ENCODE measurements around the gene KREMEN1. TPM values are rescaled to one million over a fixed set of nuclear protein-coding genes. Genes with fewer than 3 reads are reported as not detected.

The KREMEN1 gene
- total RNA-seq, 1 donor from 2014 or later, result 23.3 TPM

DNA sequence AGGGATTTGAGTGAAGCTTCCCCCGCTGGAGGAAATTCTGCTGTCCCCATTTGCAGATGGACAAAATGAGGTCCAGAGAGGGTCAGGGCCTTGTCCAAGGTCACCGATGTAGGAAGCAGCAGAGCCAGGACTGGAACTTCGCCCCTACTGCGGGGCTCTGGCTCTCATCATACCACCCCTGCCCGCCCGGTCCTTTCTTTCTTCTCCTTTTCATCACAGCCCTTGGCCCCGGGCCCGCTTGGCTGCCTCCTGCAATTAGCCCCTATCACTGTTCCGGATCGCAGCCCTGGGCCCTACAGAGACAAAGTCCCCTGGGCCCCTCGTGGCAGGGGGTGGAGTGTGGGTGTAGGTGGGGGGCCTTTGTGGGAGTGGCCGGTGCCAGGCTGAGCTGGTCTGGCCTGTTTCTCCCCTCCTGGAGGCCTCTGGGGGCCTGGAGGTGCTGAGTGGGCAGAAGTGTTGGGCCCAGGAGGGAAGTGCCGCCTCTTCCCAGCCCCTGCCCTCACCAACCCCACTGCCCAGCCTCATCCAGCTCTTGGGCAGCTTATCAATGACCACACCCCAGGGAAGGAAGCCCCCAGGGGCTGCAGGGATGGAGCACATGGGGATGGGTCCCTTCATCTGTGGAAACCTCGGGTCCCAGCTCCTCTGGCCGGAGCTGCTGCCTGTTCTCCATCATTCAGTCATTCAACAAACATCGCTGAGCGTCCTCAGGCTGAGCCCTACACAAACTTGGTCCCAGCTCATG lies 136.2 kb downstream of the KREMEN1 start:
- Histone ChIP-seq H3K4me1 (peaks cover 12% of the 10 kb centered on the region), H3K27ac (no peak overlapping the region), H3K36me3 (no peaks in the 10 kb centered on the region), H3K27me3 (no peaks in the 10 kb centered on the region), H3K4me3 (no peak overlapping the region), H3K9me3 (no peaks in the 10 kb centered on the region)
- ATAC-seq, result no peak
- no peak for DNase-seq
- intact Hi-C loops (cut with DNase I), result no loop called here
- TF ChIP-seq CTCF (IDR thresholded peaks at IDR 0.05), result no peak

DNA sequence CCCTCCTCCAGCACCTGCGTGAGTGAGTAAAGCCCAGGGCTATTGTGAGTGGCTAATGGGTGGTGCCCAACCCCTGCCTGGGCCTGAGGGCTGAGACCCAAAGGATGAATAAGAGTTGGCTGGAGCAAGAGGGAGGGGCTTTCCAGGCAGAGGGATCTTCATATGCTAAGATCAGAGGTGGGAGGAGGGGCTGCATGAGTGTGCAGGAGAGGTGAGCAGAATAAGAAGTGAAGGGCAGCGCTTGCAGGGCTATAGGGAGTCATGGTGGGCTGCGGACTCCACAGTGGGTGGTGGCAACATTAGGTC lies 136.7 kb downstream of the KREMEN1 start:
- ATAC-seq (no peak), DNase-seq (no peak)
- Histone ChIP-seq H3K4me1 (peaks cover 12% of the 10 kb centered on the region), H3K4me3 (no peak overlapping the region), H3K27ac (no peak overlapping the region), H3K9me3 (no peaks in the 10 kb centered on the region), H3K36me3 (no peaks in the 10 kb centered on the region), H3K27me3 (no peaks in the 10 kb centered on the region)
- intact Hi-C loops (cut with DNase I), result no loop called here
- TF ChIP-seq CTCF (IDR thresholded peaks at IDR 0.05), result no peak

DNA sequence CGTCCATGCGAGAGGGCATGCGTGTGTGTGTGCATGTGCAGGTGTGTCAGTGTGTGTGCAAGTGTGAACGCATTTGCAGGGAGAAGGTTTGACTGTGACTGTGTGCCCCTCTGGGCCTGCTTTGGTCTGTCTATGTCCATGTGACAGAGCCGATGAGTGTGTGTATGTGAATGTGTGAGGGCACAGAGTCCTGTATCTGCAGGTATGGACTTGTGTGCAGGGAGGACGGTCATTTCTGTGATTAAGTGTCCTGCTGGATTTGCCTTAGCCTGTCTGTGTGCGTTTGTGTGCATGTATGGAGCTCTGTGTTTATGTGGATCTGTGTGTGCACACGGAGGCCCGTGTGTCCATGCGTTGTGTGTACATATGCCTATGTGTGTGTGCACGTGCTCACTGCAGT lies 138.2 kb downstream of the KREMEN1 start:
- Histone ChIP-seq H3K27me3 (no peaks in the 10 kb centered on the region), H3K9me3 (no peaks in the 10 kb centered on the region), H3K27ac (no peak overlapping the region), H3K36me3 (no peaks in the 10 kb centered on the region), H3K4me1 (peaks cover 9% of the 10 kb centered on the region), H3K4me3 (no peak overlapping the region)
- intact Hi-C loops (cut with DNase I), result no loop called here
- DNase-seq (no peak), ATAC-seq (no peak)
- TF ChIP-seq CTCF (IDR thresholded peaks at IDR 0.05), result no peak

DNA sequence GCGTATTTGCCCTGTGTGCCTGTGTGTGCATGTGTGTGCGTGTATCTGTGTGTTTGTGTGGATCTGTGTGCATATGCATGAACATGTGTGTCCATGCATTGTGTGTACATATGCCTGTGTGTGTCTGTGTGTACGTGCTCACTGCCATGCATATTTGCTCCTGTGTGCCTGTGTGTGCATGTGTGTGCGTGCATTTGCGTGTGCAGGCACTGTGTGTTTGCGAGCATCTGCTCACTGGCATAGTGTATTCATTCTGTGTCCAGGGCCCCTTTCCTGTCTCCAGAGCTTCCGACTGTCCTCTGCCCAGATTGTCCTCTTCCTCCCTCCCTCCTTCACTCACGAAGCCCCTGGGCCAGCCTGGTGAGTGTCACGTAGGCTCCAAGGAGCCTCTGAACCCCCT lies 138.6 kb downstream of the KREMEN1 start:
- no peaks in the 10 kb centered on the region for H3K36me3 ChIP-seq
- DNase-seq (no peak), ATAC-seq (no peak)
- intact Hi-C loops (cut with DNase I), result no loop called here
- no peak for TF ChIP-seq CTCF (IDR thresholded peaks at IDR 0.05)
- no peak overlapping the region for H3K27ac ChIP-seq
- no peaks in the 10 kb centered on the region for H3K9me3 ChIP-seq
- H3K4me3 ChIP-seq, result no peak overlapping the region
- H3K4me1 ChIP-seq, result peaks cover 6% of the 10 kb centered on the region
- no peaks in the 10 kb centered on the region for H3K27me3 ChIP-seq

GRCh38 chr22:29212743-29213142 lies 139.9 kb downstream of the KREMEN1 start:
- intact Hi-C loops (cut with DNase I), result no loop called here
- no peak for TF ChIP-seq CTCF (IDR thresholded peaks at IDR 0.05)
- no peaks in the 10 kb centered on the region for H3K9me3 ChIP-seq
- no peaks in the 10 kb centered on the region for H3K36me3 ChIP-seq
- no peak overlapping the region for H3K27ac ChIP-seq
- no peak for ATAC-seq
- no peak overlapping the region for H3K4me3 ChIP-seq
- no peaks in the 10 kb centered on the region for H3K4me1 ChIP-seq
- H3K27me3 ChIP-seq, result no peaks in the 10 kb centered on the region
- DNase-seq, result no peak

GRCh38 chr22:29213493-29213892 lies 140.7 kb downstream of the KREMEN1 start:
- no peak for TF ChIP-seq CTCF (IDR thresholded peaks at IDR 0.05)
- DNase-seq, result no peak
- intact Hi-C loops (cut with DNase I), result no loop called here

More at GRCh38 chr22:29213493-29213892, 140.7 kb downstream of the KREMEN1 start:
- no peak overlapping the region for H3K4me3 ChIP-seq
- H3K9me3 ChIP-seq, result no peaks in the 10 kb centered on the region
- no peak overlapping the region for H3K27ac ChIP-seq
- no peak for ATAC-seq
- H3K4me1 ChIP-seq, result no peaks in the 10 kb centered on the region
- no peaks in the 10 kb centered on the region for H3K27me3 ChIP-seq
- no peaks in the 10 kb centered on the region for H3K36me3 ChIP-seq

Data from upper lobe of right lung (tissue), 1 donor.